Tibial nerve (tissue), 4 donors: ENCODE data around the gene CTBP2. TPM values are rescaled to one million over a fixed set of nuclear protein-coding genes. Genes with fewer than 3 reads are reported as not detected.
A peak's percentile ranks its signal among the peaks of the same experiment; 100 is the strongest.

Source experiments
- DNase-seq, 2 donors: peaks; one replicate each; pipeline ENCODE4 v3.0.0-alpha.2; 2019; ENCODE audit warnings: low spot score in 2 of 2
- H3K27ac ChIP-seq, 4 donors: fragments of 200-600 bp; sonication (generic) in 3 of 4; one replicate each; pipeline ENCODE4 v1.5.1; 2017 to 2019; ENCODE audit warnings: mild to moderate bottlenecking in 1 of 4
- H3K27me3 ChIP-seq, 2 donors: fragments of 200-600 bp; sonication (generic) in 1 of 2; one replicate each; pipeline versions ENCODE4 v1.5.1 to v1.6.0; 2017 to 2019
- H3K36me3 ChIP-seq, 3 donors: fragments of 200-600 bp; sonication (generic); one replicate each; pipeline ENCODE4 v1.5.1; 2018 to 2019
- H3K4me1 ChIP-seq, 4 donors: fragments of 200-600 bp; sonication (generic) in 3 of 4; one replicate each; pipeline ENCODE4 v1.5.1; 2017 to 2019
- H3K4me3 ChIP-seq, 4 donors: fragments of 200-600 bp; sonication (generic) in 3 of 4; one replicate each; pipeline ENCODE4 v1.5.1; 2017 to 2019; ENCODE audit warnings: mild to moderate bottlenecking in 1 of 4, moderate library complexity in 1 of 4
- H3K9me3 ChIP-seq, 4 donors: fragments of 200-600 bp; sonication (generic) in 3 of 4; one replicate each; pipeline ENCODE4 v1.5.1; 2017 to 2019
- EP300 ChIP-seq, 2 donors: sonication (generic); formaldehyde crosslinking; IDR thresholded peaks; one replicate each; pipeline ENCODE4 v1.6.1; 2017; ENCODE audit warnings: antibody characterized with exemption in 2 of 2, mild to moderate bottlenecking in 1 of 2
- POLR2A ChIP-seq, 2 donors: fragments of 450-650 bp; IDR thresholded peaks; one replicate each; pipeline ENCODE4 v1.6.1; 2017; ENCODE audit warnings: antibody characterized with exemption in 2 of 2, mild to moderate bottlenecking in 2 of 2, moderate library complexity in 2 of 2
- WGBS, 2 donors: methylation state at CpG; one replicate each; pipeline ENCODE4 v1.1.5; 2018; 5-methylcytosine and 5-hydroxymethylcytosine counted together
- total RNA-seq, 4 donors: library from RNA; depleted of rRNA; stranded (reverse); fragments of >200 nt; gene quantifications; one replicate each; pipeline ENCODE4 v1.1.0, GENCODE V29; 2016
- TF ChIP-seq, protein P1 (sequence below), 5 experiments: fragments of 200-600 bp in 3 of 5; fragments of 450-650 bp in 2 of 5; sonication (generic) in 3 of 5; IDR thresholded peaks; one replicate each; pipeline ENCODE4 v1.5.1; 2016 to 2019; ENCODE audit warnings: antibody characterized with exemption in 5 of 5, mild to moderate bottlenecking in 3 of 5, moderate library complexity in 2 of 5

Gene CTBP2
- total RNA-seq, 4 donors from 2014 or later, result 40.4 to 97.9 (median 62.3) TPM

DNA sequence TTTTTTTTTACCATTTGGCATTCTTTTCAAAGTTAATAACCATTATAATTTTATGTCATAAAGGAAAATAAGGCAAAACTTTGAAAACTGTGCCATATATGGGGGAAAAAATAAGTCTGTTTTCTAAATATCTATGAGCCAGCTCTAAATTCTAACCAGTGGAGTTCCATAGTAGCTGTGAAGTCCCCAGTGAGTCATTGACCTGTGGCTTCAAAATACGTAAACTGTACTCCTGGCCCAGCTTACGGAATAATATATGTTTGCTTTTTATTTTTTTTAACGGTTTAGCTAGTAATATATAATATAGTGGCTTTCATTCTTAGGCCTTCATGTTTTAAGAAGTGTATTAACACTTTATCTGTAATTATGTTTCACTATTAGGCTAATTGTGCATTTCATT lies 197.9 kb downstream of the CTBP2 start:
- WGBS, 2 donors, result 83% methylated on average over 3 of the region's 3 CpGs
- Histone ChIP-seq H3K4me1 (peaks cover 0 to 59% (median 3%) of the 10 kb centered on the region in 4 donors), H3K4me3 (no peak overlapping the region), H3K36me3 (peaks cover 0 to 15% (median 0%) of the 10 kb centered on the region in 3 donors), H3K27ac (no peak overlapping the region), H3K9me3 (no peaks in the 10 kb centered on the region), H3K27me3 (no peaks in the 10 kb centered on the region)
- no peak for TF ChIP-seq EP300 (IDR thresholded peaks at IDR 0.05)
- TF ChIP-seq, protein P1, sequence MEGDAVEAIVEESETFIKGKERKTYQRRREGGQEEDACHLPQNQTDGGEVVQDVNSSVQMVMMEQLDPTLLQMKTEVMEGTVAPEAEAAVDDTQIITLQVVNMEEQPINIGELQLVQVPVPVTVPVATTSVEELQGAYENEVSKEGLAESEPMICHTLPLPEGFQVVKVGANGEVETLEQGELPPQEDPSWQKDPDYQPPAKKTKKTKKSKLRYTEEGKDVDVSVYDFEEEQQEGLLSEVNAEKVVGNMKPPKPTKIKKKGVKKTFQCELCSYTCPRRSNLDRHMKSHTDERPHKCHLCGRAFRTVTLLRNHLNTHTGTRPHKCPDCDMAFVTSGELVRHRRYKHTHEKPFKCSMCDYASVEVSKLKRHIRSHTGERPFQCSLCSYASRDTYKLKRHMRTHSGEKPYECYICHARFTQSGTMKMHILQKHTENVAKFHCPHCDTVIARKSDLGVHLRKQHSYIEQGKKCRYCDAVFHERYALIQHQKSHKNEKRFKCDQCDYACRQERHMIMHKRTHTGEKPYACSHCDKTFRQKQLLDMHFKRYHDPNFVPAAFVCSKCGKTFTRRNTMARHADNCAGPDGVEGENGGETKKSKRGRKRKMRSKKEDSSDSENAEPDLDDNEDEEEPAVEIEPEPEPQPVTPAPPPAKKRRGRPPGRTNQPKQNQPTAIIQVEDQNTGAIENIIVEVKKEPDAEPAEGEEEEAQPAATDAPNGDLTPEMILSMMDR (IDR thresholded peaks at IDR 0.05), result no peak
- TF ChIP-seq POLR2A (IDR thresholded peaks at IDR 0.05), result no peak
- DNase-seq, result no peak

- peaks cover 0 to 2% (median 0%) of the 10 kb centered on the region in 3 donors for H3K36me3 ChIP-seq
- H3K4me3 ChIP-seq, result no peak overlapping the region
- no peaks in the 10 kb centered on the region for H3K9me3 ChIP-seq
- no peak for DNase-seq
- no peak overlapping the region for H3K27ac ChIP-seq
- H3K27me3 ChIP-seq, result no peaks in the 10 kb centered on the region
- H3K4me1 ChIP-seq, result peaks cover 0 to 70% (median 8%) of the 10 kb centered on the region in 4 donors
- 77 to 80% methylated on average over 4 of the region's 4 CpGs for WGBS, 2 donors
- TF ChIP-seq POLR2A (IDR thresholded peaks at IDR 0.05), result no peak
- TF ChIP-seq, protein P1 (IDR thresholded peaks at IDR 0.05), result no peak
- no peak for TF ChIP-seq EP300 (IDR thresholded peaks at IDR 0.05)
Measured at GRCh38 chr10:124961248-124961570, 199.2 kb downstream of the CTBP2 start.

DNA sequence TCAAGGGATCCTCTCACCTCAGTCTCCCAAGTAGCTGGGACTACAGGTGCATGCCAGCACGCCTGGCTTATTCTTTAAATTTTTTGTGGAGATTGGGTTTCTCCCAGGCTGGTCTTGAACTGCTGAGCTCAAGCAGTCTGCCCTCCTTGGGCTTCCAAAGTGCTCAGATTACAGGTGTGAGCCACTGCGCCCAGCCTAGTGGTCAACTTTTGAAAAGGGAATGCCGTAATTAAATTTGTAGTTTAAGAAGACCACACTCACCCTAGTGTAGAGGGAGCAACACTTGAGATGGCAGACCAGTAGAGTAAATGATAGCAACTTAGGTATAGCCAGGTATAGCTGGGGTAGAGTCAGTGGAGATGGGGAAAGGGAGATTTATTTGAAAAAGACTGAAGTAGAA lies 200.8 kb downstream of the CTBP2 start:
- Histone ChIP-seq H3K4me1 (peaks cover 0 to 73% (median 13%) of the 10 kb centered on the region in 4 donors), H3K27me3 (no peaks in the 10 kb centered on the region), H3K9me3 (no peaks in the 10 kb centered on the region), H3K4me3 (no peak overlapping the region), H3K27ac (no peak overlapping the region), H3K36me3 (no peaks in the 10 kb centered on the region)
- WGBS, 2 donors, result 97 to 100% methylated on average over 3 of the region's 3 CpGs
- no peak for DNase-seq
- TF ChIP-seq POLR2A (IDR thresholded peaks at IDR 0.05), result no peak
- TF ChIP-seq, protein P1 (IDR thresholded peaks at IDR 0.05), result no peak
- no peak for TF ChIP-seq EP300 (IDR thresholded peaks at IDR 0.05)

- peaks cover 0 to 70% (median 11%) of the 10 kb centered on the region in 4 donors for H3K4me1 ChIP-seq
Measured at GRCh38 chr10:124957404-124957947, 202.9 kb downstream of the CTBP2 start.

DNA sequence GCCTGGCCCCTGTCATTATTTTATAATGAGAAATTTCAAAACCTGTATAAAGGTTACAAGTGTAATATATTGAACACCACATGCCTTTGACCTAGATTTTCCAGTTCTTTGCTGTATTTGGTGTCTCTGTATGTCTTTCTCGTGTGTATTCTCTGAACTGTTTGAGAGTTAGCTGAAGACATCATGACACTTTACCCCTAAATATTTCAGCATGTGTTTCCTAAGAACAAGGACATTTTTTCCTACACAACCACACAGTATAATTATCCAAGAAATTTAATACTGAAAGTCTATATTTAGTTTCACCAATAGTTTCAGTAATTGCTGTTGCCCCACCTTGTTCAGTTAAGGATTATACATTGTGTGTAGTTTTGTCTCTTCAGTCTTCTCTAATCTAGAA lies 203.6 kb downstream of the CTBP2 start:
- TF ChIP-seq, protein P1 (IDR thresholded peaks at IDR 0.05), result no peak
- TF ChIP-seq EP300 (IDR thresholded peaks at IDR 0.05) (no peak), POLR2A (IDR thresholded peaks at IDR 0.05) (no peak)
- DNase-seq, result no peak
- no peak overlapping the region for H3K4me3 ChIP-seq
- WGBS, 2 donors, result 59 to 66% methylated on average over 1 of the region's 1 CpG
- H3K36me3 ChIP-seq, result no peaks in the 10 kb centered on the region
- H3K9me3 ChIP-seq, result no peaks in the 10 kb centered on the region
- H3K27ac ChIP-seq, result no peak overlapping the region
- H3K27me3 ChIP-seq, result no peaks in the 10 kb centered on the region
- H3K4me1 ChIP-seq, result peaks cover 0 to 65% (median 11%) of the 10 kb centered on the region in 4 donors

More at GRCh38 chr10:124957404-124957947, 202.9 kb downstream of the CTBP2 start:
- Histone ChIP-seq H3K27ac (no peak overlapping the region), H3K9me3 (no peaks in the 10 kb centered on the region), H3K27me3 (no peaks in the 10 kb centered on the region), H3K4me3 (no peak overlapping the region), H3K36me3 (no peaks in the 10 kb centered on the region)
- WGBS, 2 donors, result 83 to 90% methylated on average over 7 of the region's 7 CpGs
- TF ChIP-seq, protein P1 (IDR thresholded peaks at IDR 0.05), result no peak
- peak in 1 of 2 donors; percentile 16 for TF ChIP-seq EP300 (IDR thresholded peaks at IDR 0.05)
- TF ChIP-seq POLR2A (IDR thresholded peaks at IDR 0.05), result no peak
- DNase-seq, result no peak
